Cerebellar cortex (tissue), 1 donor: ENCODE results near the gene SNAPC1.
"Not testable (repeated sequence)": the region's sequence is repeated elsewhere in the genome, so short reads cannot be mapped to it uniquely, and the experiment has no call there.

Experiments
- DNase-seq: peaks from one replicate; pipeline ENCODE4 v3.0.0-alpha.2; 2015; ENCODE audit warnings: low spot score

The SNAPC1 gene

DNA sequence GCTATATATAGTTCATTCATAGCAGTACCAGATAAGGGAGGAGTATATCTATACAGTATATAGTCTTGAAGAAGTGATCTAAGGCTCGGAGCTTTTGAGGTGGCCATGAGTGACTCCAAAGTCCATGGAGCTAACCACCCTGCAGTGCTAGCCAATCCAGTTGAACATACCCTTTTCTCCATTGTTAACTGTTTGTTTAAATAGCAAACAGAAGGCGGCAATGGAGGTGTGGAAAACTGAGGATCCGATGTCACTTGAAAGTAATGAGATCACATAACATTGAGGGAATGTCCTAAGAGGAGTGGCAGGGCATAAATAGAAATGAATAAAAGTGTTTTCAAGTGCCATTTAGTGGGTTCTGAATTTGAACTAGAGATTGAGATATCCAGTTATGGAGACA, 12.4 kb upstream of the SNAPC1 start:
- no peak for DNase-seq

GRCh38 chr14:61750708-61751474, 11.3 kb upstream of the SNAPC1 start:
- peak; percentile 49 for DNase-seq

DNA sequence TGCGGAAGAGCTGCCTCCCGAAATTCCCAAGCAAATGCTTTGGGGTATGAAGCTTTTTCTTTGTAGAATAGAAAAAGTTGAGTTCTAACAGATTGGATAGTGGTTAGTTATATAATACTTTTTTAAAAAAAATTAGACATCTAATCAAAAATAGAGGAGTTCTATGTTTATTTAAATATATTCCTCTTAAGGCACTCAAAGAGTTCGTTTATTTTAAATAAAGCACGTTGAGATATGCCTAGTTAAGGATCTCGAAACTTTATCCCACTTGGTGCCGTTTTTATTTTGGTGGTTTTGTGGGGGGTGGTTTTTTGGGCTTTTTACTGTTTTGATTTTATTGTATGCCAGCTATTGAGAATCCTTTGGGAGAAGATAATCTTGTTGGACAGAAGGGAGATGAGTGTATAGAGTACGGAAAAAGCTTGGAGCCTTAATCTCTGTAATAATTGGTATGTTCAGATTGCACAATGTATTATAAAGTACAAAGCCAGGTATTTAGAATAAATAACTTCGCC, 10.7 kb upstream of the SNAPC1 start:
- DNase-seq: no peak

- DNase-seq: no peak
Measured at GRCh38 chr14:61752626-61753025, 9.6 kb upstream of the SNAPC1 start.

- no peak for DNase-seq
Measured at GRCh38 chr14:61753631-61754030, 8.6 kb upstream of the SNAPC1 start.

DNA sequence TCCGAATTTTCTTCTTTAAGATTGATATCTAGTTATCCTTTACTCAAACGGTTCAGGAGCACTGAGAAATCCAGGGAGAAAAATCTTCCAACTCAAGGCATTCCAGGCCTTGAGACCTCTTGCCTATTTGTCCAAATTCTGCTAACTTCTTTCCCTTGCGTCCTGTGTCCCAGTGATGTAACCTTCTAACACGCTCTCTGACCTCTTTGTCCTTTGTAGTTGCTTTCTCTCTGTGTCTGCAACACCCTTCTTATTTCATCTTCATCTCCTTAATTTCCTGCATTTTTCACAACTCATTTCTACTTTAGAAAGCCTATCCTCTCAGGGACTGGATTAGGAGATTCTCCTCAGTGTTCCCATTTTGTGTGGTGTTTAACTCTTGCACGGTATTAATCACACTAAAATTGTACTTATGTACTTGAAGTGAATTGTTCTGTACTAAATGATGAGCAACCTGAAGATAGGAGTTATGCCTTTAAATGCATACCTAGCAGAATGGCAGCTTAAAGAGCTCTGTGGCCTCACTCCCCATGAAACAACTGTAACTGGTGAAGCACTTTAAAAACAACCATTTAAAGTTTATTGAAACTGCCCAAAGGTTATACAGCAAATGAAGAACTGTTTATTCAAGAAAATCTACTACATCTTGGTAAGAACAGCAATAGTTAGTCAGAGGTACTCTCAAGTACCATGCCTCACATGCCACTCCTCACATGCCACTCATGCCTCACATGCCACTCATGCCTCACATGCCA, 7.4 kb upstream of the SNAPC1 start:
- DNase-seq: no peak

- not testable (repeated sequence) for DNase-seq
Measured at GRCh38 chr14:61755382-61755742, 6.9 kb upstream of the SNAPC1 start.

- no peak for DNase-seq
Measured at GRCh38 chr14:61756135-61756534, 6.1 kb upstream of the SNAPC1 start.

GRCh38 chr14:61759878-61760277, 2.3 kb upstream of the SNAPC1 start:
- DNase-seq: no peak

DNA sequence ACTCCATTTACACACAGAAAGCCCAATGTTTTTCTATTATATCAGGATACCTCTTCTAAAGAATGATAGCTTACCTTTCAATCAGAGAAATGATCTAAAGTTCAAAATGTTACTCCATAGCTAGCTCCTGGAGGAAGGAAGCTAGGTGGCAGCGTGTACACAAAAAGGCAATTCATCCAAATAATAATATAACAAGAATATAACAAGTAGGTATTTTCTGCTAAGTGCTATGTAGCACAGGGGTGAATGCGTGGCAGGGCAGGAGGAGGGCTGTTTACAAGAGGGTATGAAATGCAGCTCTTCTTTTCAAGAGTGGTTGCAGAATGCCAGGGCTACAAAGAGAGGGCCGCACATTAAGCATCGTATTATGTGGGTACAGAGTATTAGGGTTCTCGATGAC, 663 bp upstream of the SNAPC1 start:
- no peak for DNase-seq

- DNase-seq: no peak
Measured at GRCh38 chr14:61764342-61765122, 2.3 kb downstream of the SNAPC1 start.

GRCh38 chr14:61765225-61765943, 3.2 kb downstream of the SNAPC1 start:
- no peak for DNase-seq

GRCh38 chr14:61766151-61766550, 3.9 kb downstream of the SNAPC1 start:
- no peak for DNase-seq

DNA sequence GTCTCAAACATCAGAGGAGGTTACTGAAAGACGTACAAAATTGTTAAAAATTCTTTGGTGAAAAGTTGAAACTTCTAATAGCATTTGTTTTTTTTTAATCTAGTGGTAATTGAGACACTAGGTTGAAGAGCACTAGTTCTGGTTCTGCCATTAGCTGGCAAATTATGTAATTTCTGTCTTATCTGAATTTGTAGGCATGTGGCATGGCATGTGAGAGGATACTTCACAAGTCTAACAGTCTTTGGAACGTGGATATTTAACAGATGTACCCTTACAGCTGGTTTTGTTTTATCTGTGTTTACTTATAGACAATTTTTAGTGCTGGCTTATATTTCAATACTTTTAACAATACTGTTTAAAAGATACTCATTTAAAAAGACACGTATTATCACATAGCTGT, 6.0 kb downstream of the SNAPC1 start:
- no peak for DNase-seq

DNA sequence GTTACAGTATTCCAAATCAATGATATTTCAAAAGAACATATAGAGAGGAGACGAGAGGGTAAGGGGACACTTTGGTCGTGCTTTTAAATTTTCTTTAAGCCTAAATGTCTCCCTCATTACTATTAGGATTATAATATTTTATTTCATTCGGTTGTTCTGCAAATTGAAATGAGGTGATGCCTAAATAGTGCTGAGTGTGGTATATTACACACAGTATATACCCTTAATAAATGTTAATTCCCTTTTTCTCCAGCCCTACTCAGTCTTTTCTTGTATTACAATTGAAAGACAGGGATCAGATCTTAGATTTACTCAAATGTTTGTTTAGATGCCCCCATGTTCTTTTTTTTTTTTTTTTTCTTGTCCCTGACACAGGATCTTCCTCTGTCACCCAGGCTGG, 7.7 kb downstream of the SNAPC1 start:
- DNase-seq: no peak

DNA sequence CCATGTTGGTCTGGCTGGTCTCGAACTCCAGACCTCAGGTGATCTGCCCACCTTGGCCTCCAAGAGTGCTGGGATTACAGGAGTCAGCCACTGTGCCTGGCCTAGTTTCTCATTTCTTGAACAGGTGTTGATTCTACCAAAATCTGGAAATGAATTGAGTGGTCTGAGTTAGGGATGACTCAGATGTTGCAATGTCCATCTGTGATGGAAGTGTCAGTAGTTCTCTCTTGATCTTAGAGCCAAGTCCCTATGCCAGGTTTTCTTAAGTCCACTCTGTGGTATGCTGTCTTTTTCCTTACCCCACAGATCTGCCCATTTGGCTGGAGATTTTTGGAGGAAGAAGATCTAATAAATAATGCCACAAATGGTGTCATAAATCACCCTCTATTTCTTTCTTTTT, 12.6 kb downstream of the SNAPC1 start:
- no peak for DNase-seq

DNA sequence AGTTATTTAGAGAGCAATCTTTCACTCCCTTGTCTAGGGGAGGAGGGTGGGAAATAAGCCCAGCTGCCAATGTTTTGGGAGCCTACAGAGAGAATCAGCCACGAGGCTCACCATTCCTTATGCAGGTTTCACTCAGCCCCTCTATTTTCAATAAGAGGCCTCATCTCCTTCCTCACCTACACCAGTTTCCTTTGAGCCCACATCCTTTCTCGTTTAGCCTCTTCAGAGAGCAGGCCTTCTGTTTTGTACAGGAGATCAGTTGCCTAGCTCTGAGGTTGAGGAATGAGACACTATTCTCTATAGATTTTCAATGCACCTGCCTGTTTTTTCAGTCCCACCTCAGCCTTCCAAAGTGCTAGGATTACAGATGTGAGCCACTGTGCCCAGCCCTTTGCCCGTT, 17.9 kb downstream of the SNAPC1 start:
- DNase-seq: no peak

- no peak for DNase-seq
Measured at GRCh38 chr14:61797309-61797708, 35.1 kb downstream of the SNAPC1 start.

DNA sequence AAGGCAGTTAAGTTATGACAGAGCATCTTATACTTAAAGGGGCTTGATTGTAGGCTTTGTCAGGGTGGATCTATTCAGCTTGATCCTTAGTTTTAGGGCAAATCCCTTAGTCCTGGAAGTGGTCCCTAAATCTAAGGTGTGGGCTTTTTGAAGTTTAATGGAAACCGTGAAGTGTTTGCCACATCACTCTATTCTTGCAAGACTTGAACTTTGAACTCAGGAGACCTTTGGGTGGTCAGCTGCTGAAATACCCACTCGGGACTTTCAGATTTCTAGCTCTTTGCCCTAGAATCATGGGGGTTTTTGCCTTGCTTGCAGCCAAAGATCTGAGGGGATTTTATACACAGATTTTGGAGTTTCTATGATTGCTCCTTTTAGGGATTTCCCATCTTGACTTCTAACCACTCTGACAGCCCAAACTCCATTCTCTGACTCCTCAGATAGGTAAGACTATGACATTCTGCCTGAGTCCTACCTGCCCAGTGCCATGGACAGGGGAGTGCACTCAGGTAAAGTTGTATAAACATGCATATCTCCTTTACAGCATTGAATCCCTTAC, 39.9 kb downstream of the SNAPC1 start:
- DNase-seq: no peak

DNA sequence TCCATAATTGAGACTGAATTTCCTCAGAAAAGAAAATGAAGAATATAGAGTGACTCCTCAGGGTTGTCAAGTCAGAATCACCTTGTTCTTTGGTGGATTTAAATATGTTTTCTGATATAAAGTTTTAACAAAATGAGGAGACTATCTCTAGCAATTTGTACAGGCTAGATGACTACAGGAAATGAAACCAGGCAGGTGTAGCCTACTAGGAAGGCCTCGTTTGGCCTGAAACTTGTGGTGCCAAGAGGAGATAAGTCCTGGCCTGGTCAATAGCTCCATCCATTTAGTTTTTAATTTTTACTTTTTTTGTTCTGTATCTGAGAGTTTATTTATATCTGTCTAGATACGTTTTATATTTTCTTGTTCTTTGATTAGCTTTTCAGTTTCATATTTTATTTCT, 41.5 kb downstream of the SNAPC1 start:
- no peak for DNase-seq

GRCh38 chr14:61805451-61805850, 43.2 kb downstream of the SNAPC1 start:
- DNase-seq: no peak

DNA sequence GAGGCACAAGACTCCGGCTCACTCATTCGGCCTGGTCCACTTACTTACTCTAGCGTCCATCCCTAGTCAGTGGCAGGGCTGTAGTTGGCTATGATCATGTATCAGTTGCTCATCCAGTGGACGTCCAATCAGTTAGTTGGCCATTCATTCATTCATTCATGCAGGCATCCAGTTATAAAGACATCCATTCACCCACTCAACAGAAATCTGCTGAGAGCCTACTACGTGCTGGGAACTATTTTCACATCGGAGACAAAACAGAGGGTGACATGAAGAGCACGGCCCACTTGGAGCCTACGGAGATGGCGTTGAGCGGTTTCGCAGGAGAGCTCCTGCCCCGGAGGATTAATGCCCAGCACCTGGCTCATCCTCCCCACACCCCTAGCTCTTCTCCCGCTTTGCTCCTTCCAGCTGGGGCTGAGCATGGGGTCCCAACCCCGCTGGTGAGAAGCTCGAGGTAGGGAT, 49.7 kb downstream of the SNAPC1 start:
- DNase-seq: no peak
